22Rv1 (cell line): ENCODE results near the gene CAMTA2.

ENCODE experiments used
- CTCF ChIP-seq: fragments of 450-650 bp; IDR thresholded peaks from 2 replicates; pipeline ENCODE4 v1.5.1; 2017; ENCODE audit warnings: mild to moderate bottlenecking
- ZFX ChIP-seq: fragments of 450-650 bp; IDR thresholded peaks from 2 replicates; pipeline ENCODE4 v1.6.1; 2017; ENCODE audit warnings: antibody characterized with exemption, borderline replicate concordance

- TF ChIP-seq CTCF, result no peak
- no peak for TF ChIP-seq ZFX
Measured at GRCh38 chr17:4958102-4958501, 29.4 kb downstream of the CAMTA2 start.
